HG02623 (cell line): ENCODE results near the gene HIPK2.

Source experiments
- ATAC-seq: cut with Tn5 transposase; IDR thresholded peaks from one replicate; pipeline ENCODE4 v1.9.1; 2021; ENCODE audit warnings: moderate library complexity; ENCODE audit not compliant: unreplicated experiment

HIPK2 gene

DNA sequence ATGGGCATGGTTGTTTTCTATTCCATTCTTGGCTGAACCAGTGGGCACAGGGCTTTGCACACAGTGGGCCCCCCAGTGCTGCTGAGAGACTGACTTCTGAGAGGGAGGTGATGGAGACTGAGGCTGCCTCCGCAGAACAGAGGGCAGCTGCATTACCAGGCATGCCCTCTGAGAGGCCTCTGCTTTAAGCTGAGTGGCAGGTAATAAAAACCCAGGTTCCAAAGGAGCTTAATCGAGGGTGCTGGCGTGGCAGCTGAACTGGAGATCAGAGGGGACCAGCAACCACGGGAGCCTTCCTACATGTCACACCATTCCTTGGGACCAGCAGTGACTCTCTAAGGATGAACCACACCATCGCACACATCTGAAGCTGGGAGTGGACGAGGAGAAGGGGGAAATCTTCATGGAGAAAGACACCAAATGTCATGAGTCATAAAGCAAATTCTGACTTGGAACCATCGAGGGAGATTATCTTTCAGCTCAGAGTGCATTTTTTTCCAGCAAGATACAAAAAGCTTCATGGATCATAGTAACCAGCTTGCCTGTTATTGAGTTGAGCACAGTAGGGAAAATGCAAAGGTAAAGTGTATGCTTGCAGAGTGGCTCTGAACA is 24.6 kb downstream of the HIPK2 start:
- ATAC-seq, result no peak

DNA sequence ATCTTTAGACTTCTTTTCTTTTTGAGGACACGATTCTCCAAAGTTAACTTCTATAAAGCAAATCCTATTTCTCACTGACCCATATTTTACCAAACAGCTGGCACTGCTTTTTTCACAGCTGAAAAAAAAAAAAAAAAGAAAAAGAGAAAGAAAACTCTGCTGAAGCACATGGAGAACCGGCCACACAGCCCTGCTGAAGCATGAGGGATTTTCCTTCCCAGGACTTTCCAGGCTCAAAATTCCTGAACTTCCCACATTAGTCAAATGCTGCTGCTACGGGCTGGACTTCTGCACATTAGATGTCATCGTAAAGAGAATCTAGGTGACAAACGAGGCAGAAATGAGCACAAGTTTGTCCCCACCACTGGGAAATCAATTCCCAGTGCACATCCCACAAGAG is 25.2 kb downstream of the HIPK2 start:
- ATAC-seq, result no peak

DNA sequence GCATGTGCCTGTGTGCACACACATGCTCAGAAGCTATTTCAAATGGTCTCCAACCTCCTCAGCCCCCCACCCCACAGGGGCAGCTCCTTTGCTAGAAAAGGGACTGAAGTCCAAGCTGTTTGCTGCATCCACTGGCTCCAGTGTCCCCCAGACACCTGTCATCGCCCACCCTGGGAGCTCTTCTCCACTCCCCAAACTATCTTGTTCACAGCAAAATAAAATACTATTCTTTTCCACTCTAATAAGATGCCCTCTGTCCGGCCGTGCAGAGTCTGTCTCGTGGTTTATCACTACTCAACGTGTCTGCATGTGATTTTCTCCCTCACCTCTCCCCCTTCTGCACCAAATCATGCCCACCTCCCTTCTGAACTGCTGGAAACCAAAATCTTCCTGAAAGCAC is 25.6 kb downstream of the HIPK2 start:
- ATAC-seq, result no peak

DNA sequence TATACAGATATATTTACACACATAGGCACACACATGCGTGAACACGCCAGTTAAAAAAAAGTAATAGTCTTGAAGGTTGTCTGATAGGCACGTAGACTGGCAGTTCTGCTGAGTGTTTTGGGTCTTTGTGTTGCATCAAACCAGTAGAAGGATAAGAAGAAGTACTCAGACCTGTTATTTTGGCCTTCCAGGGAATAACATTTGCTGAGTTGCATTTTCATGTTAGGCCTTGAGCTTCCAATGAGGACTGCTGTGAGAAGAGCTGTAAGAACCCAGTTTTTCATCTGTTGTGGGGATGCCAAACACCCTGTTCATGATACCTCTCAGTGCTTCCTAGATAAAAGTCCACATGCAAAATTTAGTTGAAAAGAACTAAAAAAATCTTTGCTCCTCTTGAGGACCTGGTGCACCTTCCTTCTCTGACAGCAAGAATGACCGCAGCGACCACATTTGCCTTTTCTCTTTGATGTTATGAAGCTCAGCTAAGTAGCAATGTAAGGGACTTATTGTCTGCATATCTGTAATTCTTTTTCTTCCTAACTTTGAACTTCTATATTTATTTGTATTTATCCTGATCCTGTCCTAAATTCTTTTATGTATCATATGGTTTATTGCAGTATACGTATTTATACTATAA is 27.2 kb downstream of the HIPK2 start:
- ATAC-seq, result no peak

DNA sequence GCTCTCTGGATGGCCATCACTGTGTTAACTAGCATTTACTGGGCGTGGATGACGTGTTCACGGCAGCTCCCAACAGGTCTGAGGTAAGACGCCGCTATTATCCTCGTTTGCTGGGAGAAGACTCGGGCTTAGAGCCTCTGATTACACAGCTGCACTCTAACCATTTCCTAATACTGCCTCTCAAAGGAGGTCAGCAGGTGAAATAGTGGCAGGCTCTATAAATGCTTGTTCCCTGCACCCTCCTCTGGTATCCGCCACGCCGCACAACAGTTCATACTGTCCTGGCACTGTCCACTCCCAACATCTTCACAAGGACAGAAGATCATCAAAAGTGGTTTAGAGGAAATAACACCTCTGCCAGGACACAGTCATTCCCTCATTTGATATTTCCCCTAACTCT is 28.3 kb downstream of the HIPK2 start:
- ATAC-seq, result no peak

DNA sequence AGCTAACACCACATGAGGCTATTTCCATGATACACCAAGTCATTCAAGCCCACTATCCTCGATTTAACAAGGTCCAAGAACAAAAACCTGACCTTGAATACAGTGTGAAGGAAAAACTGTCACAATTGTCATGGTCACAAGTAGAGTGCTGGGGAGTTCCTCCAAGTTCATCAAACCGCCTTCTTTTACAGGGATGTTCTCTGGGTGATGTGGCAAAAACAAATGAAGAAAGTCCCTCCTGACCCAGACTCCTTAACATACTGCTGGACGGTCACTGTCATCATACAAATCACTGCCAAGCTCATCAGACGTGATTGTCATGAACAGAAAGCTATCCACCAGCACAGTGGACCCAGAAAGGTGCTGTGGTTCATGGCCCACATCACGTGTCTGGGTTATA is 28.9 kb downstream of the HIPK2 start:
- no peak for ATAC-seq

DNA sequence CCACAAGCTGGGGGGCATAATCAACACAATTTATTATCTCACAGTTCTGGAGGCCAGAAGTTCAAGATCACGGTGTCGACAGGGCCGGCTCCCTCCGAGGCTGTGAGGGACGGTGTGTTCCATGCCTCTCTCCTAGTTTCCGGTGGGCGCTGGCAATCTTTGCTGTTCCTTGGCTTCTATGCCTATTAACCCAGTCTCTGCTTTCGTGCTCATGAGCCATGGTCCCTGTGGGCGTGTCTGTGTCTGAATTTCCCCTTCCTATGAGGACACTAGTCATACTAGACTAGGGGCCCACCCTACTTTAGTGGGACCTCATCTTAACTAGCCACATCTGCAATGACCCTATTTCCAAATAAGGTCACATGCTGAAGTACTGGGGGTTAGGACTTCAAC is 29.4 kb downstream of the HIPK2 start:
- no peak for ATAC-seq

DNA sequence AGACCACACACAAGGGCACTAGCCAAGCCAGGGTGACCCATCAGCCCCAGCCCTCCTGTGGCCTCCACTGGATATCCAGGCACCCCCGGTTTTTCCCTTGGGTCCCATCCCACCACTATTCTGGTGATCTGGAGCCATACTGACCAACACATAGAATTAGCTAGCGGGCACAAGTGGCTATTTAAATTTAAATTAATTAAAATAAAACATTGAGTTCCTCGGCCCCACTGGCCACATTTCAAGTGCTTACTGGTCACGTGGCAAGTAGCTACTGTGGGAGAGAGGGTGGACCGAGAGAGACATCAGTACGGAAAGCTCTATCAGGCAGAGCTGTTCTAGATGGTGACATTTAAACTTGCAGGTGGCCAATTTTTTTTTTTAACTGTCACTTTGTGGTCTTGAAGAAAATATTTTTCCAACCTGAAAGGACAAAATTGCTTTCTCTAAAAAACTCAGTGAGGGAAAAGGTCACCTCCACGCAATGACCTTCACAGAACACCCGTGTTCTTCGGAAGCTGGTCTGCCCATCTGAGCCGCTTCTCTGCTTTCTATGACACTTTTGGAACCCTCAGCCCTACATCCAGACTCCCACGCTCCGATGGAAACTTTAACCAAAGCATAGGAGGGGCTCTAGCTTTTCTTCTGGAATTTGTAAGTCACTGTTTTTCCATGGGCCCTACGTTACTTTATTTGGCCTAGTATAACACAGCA is 30.0 kb downstream of the HIPK2 start:
- ATAC-seq, result no peak

DNA sequence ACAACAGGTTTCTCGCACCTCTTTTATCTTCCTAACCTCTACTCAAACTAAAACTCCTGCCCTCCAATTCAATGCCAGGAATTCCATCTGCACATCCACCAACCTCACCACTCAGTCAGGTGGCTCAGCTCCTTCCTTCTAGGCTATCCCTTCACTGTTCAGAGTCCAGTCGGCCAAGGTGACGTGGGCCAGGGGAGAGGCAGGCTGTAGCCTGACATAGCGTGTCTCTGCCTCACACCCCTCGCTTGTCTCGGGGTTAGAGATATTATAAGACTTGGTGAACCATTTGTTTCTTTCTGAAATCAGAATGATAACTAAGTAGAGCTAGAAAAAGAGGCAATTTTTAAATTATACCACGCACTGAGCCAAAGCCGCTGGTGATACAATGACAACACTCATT is 31.1 kb downstream of the HIPK2 start:
- no peak for ATAC-seq

DNA sequence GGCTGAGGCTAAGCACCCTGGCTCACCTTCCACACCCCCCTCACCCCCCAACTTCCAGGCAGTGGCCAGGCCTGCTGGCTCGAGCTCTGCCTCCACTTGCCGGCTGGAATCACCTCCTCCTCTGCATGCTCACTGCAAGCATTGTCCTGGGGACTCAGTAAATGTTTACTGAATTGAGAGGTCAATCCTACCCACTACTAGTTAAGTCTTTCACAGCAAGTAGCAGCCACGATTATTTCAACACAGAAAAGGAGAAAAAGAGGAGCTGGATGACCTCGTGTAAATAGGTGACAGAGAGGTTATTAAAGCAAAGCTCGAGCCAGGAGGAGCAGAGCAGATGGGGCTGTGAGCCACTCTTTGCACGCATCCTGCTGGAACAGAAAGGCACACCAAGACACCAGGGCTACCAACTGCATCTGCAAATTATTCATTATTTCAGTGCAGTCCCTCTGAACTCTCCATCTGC is 32.1 kb downstream of the HIPK2 start:
- no peak for ATAC-seq

DNA sequence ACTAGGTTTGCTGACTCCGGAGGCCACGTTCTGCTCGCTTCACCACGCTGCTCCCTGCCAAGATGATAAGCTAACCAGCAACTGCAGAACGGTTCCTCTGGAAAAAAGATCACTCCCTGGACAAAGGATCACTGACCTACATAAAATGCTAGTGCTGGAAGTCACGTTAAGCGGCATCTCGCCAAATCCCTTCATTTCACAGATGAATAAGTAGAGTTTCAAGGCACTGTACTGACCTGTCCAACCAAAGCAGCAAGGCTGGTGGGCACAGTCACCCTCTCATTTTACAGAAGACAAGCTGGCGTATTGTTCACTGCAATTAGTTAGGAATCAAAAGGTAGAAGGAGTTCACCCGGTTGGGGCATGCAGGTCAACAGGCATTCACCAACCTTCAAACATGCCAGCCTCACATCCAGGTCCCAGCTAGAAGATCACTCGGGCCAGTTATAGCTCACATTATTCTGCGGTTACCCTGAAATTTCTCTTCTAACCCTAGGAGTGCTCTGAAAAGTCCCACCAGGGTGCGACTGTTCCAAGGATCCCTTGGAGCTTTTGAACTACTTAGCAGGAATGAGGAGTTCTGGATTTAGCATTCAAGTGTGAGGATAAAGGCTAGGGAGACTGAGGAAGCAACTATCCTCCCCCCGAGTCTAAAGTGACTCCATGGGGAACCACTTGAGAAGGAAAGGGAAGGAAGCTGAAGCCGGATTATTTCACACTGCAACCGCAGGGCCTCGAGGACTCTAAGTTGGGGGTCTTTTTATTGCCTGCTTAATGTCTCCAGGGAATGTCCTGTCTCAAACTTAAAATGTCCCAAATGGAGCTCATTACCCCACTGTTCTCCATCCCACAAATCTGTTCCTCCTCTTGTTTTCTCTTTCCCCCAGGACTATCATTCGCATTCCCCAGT is 32.8 kb downstream of the HIPK2 start:
- no peak for ATAC-seq

DNA sequence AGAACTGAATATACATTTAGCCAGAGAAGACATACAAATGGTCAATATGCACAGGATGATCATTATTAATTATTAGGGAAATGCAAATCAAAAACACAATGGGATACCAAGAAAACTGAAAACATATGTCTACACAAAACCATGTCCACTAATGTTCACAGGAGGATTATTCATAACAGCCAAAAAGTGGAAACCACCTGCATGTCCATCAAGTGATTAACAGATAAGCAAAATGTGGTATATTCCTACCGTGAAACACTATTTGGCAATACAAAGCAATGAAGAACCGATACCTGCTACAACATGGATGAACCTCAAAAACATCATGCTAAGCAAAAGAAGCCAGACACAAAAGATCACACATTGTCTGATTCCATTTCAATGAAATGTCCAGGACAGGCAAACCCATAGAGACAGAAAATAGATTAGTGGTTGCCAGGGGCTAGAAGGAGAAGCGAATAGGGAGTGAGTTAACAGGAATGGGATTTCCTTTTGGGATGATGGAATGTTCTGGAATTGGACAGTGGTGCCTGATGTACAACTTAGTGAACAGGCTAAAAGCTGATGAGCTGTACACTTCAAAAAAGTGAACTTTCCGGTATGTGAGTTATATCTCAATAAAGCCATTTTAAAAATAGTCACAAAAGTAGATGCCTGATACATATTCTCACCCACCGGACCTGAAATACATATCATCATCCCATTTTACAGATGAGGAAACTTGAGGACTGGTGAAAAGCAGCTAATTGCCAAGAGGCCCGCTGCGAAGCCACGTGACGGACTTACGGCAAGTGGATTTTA is 33.6 kb downstream of the HIPK2 start:
- no peak for ATAC-seq

DNA sequence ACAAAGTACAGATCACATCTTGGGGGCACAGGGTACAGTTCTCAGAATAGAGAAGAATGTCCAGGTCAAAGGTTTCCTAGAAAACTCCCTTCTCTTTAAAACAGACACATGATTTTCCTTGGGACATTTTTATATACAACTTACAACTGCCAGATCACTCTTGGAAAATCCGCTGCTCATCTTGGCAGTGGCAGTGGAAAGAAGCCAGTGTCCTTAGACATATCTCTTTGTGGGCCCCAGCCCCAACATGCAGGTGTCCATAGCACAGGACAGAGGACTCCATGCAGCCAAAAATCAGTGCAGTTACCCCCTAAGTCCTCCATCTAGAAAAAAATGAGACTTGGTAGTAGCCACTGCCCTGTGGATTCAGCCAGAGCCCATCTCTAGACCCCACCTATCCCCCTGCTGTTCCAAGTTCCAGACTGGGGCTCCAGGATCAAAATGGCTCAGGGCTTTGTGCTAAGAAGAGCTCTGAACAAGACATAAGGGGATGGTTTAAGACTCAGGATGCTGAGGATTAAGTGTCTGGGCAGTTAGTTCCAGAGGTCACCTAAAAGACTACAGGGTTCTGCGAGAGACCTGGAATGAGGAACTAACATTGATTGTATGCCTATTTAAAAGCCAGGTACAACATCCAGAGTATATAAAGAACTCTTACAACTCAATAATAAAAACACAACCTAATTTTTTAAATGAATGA is 34.4 kb downstream of the HIPK2 start:
- no peak for ATAC-seq

DNA sequence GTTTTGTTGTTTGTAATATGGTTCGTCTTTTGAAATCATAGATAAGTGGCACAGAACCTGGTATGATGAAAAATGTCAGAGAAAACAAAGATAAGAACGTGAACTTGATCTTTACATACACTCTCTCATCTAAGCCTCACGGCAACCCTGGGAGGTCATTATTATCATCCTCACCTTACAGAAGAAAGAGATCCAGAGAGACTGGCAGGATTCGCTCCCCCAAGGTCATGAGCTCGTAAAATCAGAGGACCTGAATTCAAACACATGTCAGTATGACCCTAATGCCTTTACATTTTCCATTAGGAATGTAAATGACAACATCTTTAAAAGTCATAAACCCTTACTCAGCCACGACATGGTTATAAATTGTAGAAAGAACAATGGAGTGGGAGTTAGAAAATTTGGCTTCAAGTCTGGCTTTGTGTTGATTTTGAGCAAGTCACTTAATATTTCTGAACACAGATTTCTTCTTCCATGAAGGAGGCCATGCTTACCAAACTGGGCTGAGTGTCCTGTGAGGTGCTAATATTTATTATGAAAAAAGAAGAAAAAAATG is 35.9 kb downstream of the HIPK2 start:
- no peak for ATAC-seq

DNA sequence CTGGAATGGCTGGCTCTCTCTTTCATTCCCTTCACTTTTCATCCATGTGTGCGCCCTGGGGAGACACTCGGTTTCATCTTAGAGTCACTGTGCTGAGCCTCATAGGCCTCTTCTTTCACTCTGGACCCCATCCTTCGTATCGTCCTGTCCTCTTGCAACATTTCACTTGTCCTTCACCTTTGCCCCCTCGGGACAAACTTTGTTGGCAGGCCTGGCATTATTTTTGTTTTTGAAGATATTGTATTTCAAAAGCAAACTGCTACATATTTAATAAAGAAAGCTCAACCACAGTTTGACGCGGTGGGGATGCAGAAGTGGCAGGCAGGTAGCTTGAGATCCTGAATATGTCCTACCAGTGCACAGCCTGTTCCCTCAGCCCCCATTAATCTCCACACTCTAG is 36.6 kb downstream of the HIPK2 start:
- ATAC-seq, result no peak

DNA sequence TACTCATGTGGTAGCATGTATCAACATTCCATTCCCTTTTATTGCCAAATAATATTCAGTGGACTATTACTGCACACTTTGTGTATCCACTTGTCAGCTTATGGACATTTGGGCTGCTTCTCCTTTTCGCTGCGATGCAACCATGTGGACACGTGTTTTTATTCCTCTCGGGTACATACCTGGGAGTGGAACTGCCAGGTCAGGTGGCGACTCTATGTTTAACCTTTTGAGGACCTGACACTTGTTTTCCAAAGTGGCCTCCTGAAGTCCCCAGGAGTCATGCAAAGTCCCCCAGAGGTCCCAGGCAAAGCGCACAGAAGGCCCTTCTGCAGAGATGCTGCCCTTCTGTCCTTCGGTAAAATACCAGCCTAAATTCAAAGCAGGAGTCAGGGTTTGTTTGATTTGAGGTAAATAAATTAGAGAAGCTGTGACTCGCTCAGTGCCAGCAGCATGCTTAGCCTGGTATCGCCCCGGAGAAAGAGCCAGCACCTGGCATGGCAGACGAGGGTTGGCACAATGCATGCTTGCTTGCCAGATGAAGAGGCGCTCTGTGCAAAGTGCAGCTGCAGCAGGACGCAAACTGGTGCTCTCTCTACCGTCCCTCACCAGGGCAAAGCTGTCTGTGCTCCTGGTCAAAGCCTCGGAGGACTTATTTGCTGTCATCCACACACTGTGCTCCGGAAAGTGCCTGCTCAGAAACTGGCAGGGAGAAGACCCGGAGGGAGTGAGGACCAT is 37.8 kb downstream of the HIPK2 start:
- ATAC-seq, result no peak

DNA sequence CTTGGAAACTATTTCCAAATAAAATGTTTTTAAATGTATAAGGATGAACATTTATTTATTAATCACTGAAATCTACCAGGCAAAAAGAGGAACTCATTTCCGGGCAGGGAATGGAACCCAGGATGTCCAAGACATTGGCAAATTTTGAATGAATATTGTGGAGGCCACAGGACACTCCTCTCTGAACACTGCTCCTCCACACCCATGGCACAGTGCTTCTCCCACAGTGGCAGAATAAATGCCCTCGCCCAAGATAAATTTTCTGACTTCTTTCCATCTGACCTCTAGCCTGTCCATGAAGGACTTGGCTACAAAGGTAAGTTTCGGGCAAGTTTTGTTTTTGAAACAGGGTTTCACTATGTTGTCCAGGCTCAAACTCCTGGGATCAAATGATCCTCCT is 39.0 kb downstream of the HIPK2 start:
- ATAC-seq, result no peak

DNA sequence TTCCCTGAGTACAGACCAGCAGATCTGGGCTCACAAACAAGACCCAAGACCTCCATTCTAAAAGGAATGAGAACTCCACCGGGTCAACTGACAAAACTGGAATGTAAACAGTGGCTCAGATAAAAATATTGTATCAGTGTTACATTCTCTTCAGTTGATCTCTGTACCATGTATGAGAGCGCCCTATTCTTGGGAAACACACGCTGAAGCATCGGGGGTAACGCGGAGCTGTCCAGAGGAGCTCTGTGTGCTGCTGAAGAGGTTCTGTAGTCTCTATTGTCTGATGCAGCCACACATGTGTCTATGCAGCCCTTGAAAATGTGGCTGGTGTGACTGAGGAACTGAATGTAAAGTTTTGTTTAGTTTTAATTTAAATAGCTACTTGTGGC is 39.7 kb downstream of the HIPK2 start:
- no peak for ATAC-seq
